Transverse colon (tissue), 4 donors: ENCODE results near the gene ABTB1. TPM values are rescaled to one million over a fixed set of nuclear protein-coding genes. Genes with fewer than 3 reads are reported as not detected.

Experiments
- DNase-seq: peaks from one replicate; pipeline ENCODE4 v3.0.0-alpha.2; 2019
- H3K27ac ChIP-seq, 4 donors: fragments of 200-600 bp; sonication (generic); 2 replicates each; pipeline ENCODE4 v1.5.1; 2016 to 2018; ENCODE audit warnings: inconsistent platforms in 4 of 4
- H3K27me3 ChIP-seq: fragments of 200-600 bp; sonication (generic); 2 replicates; pipeline ENCODE4 v1.5.1; 2017; ENCODE audit warnings: inconsistent platforms
- H3K36me3 ChIP-seq, 4 donors: fragments of 200-600 bp; sonication (generic); 2 replicates each; pipeline ENCODE4 v1.5.1; 2017 to 2019; ENCODE audit warnings: inconsistent platforms in 4 of 4
- H3K4me1 ChIP-seq, 4 donors: fragments of 200-600 bp; sonication (generic); 2 replicates each; pipeline ENCODE4 v1.5.1; 2017 to 2020; ENCODE audit warnings: inconsistent platforms in 4 of 4
- H3K4me3 ChIP-seq, 4 donors: fragments of 200-600 bp; sonication (generic); 1 replicate in 1 of 4; 2 replicates in 3 of 4; pipeline versions ENCODE4 v1.5.1 to v1.6.1; 2017 to 2019; ENCODE audit warnings: inconsistent platforms in 4 of 4
- H3K9me3 ChIP-seq, 2 donors: fragments of 200-600 bp; sonication (generic); 2 replicates each; pipeline ENCODE4 v1.5.1; 2017 to 2019; ENCODE audit warnings: inconsistent platforms in 2 of 2
- EP300 ChIP-seq: sonication (generic); formaldehyde crosslinking; IDR thresholded peaks from one replicate; pipeline ENCODE4 v1.6.1; 2017; ENCODE audit warnings: antibody characterized with exemption, low read depth
- POLR2A ChIP-seq: fragments of 450-650 bp; IDR thresholded peaks from one replicate; pipeline ENCODE4 v1.6.1; 2016; ENCODE audit warnings: antibody characterized with exemption, mild to moderate bottlenecking, moderate library complexity
- POLR2AphosphoS5 ChIP-seq, 3 donors: sonication (generic); formaldehyde crosslinking; IDR thresholded peaks; one replicate each; pipeline ENCODE4 v1.6.1; 2016; ENCODE audit warnings: antibody characterized with exemption in 3 of 3
- WGBS, 2 donors: methylation state at CpG; one replicate each; pipeline ENCODE4 v1.1.5; 2018; ENCODE audit warnings: low coverage in 1 of 2; 5-methylcytosine and 5-hydroxymethylcytosine counted together
- in situ Hi-C, 4 donors: fragments of 200-750 bp; cut with MboI; loops; one replicate each; pipeline versions ENCODE4 v1.15.0 to v1.15.1; 2017; ENCODE audit warnings: low sequenced_read_pairs in 3 of 4, low pct_ligation_motif_present in 1 of 4, low pct_unique_long_range_greater_than_20kb in 1 of 4
- intact Hi-C: fragments of 100-400 bp; cut with DNase I; formaldehyde crosslinking; loops from one replicate; pipeline ENCODE4 v1.15.1; 2023; ENCODE audit warnings: low total_unique reads
- total RNA-seq, 4 donors: library from RNA; depleted of rRNA; stranded (reverse); fragments of >200 nt; gene quantifications; one replicate each; pipeline ENCODE4 v1.1.0, GENCODE V29; 2016
- TF ChIP-seq, protein P1 (sequence below), 5 experiments: fragments of 200-600 bp in 3 of 5; fragments of 450-650 bp in 2 of 5; sonication (generic) in 3 of 5; IDR thresholded peaks; 1 replicate in 2 of 5; 2 replicates in 3 of 5; pipeline ENCODE4 v1.5.1; 2016 to 2017; ENCODE audit warnings: antibody characterized with exemption in 5 of 5, inconsistent platforms in 3 of 5, mild to moderate bottlenecking in 2 of 5, moderate library complexity in 1 of 5

The ABTB1 gene
- total RNA-seq: 10 to 100 TPM; 29.6 to 80.4 (median 45.8) TPM

DNA sequence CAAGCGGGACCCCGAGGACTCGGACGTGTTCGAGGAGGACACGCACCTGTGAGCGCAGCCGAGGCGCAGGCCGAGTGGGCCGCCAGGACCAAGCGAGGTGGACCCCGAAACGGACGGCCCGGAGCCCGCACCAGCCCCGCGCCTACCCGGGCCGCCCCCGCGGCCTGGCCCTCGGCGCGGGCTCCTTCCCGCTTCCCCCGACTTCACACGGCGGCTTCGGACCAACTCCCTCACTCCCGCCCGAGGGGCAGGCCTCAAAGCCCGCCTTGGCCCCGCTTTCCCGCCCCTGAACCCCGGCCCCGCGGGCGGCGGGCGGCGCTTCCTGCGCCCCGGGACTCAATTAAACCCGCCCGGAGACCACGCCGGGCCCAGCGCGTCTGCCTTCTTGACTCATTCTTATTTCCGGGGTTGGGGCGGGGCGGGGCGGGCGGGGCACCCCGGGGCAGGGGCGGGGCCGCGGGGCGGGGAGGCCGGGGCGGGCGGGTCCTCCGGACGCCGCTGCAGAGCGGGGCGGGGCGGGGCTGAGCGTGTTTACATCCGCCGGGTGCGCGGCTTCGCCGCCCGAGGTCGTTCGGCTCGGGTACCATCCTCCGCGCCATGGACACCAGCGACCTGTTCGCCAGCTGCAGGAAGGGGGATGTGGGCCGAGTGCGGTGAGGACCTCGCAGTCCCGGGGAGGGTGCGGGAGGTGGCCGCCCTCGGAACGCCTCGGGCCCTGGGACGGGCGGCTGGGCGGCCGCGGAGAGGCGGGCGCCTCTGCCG, at the start of gene ABTB1:
Gene ABTB1 (plus strand): TSS at position 524 of the 762 bp plus-strand sequence. CDS start 74 bp downstream, at position 598.
- Histone ChIP-seq H3K36me3 (no peaks in the 10 kb centered on the region), H3K27me3 (no peaks in the 10 kb centered on the region), H3K4me3 (peak within 1 kb of the TSS; percentile 83 to 98 (median 97)), H3K27ac (peak within 1 kb of the TSS; percentile 90 to 98 (median 92)), H3K4me1 (peaks cover 8 to 29% (median 23%) of the 10 kb centered on the region in 4 donors), H3K9me3 (no peaks in the 10 kb centered on the region)
- 1% methylated on average over 71 of the region's 102 CpGs; no CpG with 5 or more reads in 1 of the 2 donors for WGBS, 2 donors
- in situ Hi-C loops: loop anchor here in 2 of 4 donors (25.0 kb wide), 2 partner anchors 165 to 290 kb away; no protein-coding TSS in a partner anchor
- peak; percentile 90 for DNase-seq
- TF ChIP-seq POLR2A: peak; percentile 90
- TF ChIP-seq EP300: no peak
- TF ChIP-seq, protein P1, sequence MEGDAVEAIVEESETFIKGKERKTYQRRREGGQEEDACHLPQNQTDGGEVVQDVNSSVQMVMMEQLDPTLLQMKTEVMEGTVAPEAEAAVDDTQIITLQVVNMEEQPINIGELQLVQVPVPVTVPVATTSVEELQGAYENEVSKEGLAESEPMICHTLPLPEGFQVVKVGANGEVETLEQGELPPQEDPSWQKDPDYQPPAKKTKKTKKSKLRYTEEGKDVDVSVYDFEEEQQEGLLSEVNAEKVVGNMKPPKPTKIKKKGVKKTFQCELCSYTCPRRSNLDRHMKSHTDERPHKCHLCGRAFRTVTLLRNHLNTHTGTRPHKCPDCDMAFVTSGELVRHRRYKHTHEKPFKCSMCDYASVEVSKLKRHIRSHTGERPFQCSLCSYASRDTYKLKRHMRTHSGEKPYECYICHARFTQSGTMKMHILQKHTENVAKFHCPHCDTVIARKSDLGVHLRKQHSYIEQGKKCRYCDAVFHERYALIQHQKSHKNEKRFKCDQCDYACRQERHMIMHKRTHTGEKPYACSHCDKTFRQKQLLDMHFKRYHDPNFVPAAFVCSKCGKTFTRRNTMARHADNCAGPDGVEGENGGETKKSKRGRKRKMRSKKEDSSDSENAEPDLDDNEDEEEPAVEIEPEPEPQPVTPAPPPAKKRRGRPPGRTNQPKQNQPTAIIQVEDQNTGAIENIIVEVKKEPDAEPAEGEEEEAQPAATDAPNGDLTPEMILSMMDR (IDR thresholded peaks at IDR 0.05): no peak
- peak; percentile 69 to 89 (median 82) for TF ChIP-seq POLR2AphosphoS5 (IDR thresholded peaks at IDR 0.05)
- intact Hi-C loops: no loop called here

DNA sequence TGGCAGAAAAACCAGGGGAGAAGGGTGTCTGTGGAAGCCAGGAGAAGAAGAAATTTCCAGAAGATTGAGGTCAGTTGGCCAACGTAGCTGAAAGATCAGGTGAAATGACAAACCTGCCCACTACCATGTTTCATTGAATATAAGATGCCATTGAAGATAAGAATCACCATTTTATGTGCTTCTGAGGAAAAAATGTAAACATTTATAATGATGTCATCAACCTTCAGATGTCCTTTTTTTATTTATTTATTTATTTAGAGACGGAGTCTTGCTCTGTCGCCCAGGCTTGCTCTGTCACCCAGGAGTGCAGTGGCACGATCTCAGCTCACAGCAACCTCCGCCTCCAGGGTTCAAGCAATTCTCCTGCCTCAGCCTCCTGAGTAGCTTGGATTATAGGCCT, 48.7 kb upstream of the ABTB1 start:
- DNase-seq: no peak
- Histone ChIP-seq H3K36me3 (peaks cover 0 to 4% (median 0%) of the 10 kb centered on the region in 4 donors), H3K9me3 (no peaks in the 10 kb centered on the region), H3K4me1 (peaks cover 0 to 3% (median 0%) of the 10 kb centered on the region in 4 donors), H3K4me3 (no peak overlapping the region), H3K27ac (no peak overlapping the region), H3K27me3 (peaks cover 10% of the 10 kb centered on the region)
- 74 to 87% methylated on average over 5 of the region's 5 CpGs for WGBS, 2 donors
- TF ChIP-seq EP300 (no peak), POLR2AphosphoS5 (IDR thresholded peaks at IDR 0.05) (no peak), POLR2A (no peak)
- TF ChIP-seq, protein P1 (IDR thresholded peaks at IDR 0.05): no peak
- intact Hi-C loops (no loop called here), in situ Hi-C loops (no loop called here)

DNA sequence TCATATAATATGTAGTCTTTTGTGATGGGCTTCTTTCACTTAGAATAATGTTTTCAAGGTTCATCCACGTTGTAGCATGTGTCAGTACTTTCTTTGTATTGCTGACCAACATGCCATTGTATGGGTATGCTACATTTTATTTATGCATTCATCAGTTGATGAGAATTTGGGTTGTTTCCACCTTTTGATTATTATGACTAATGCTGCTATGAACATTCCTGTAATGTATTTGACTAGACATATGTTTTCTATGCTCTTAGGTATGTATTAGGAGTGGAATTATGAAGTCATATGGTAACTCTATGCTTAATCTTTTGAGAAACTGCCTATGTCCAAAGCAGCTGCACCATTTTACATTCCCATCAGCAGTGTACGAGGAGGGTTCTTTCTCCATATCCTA, 46.9 kb upstream of the ABTB1 start:
- WGBS, 2 donors: 40 to 63% methylated on average over 2 of the region's 2 CpGs
- intact Hi-C loops: no loop called here
- no peaks in the 10 kb centered on the region for H3K9me3 ChIP-seq
- H3K4me3 ChIP-seq: no peak overlapping the region
- peaks cover 10% of the 10 kb centered on the region for H3K27me3 ChIP-seq
- peaks cover 0 to 4% (median 0%) of the 10 kb centered on the region in 4 donors for H3K36me3 ChIP-seq
- in situ Hi-C loops: no loop called here
- DNase-seq: no peak
- no peak overlapping the region for H3K27ac ChIP-seq
- peaks cover 11 to 13% (median 12%) of the 10 kb centered on the region in 4 donors for H3K4me1 ChIP-seq
- TF ChIP-seq, protein P1 (IDR thresholded peaks at IDR 0.05): no peak
- TF ChIP-seq POLR2A (no peak), POLR2AphosphoS5 (IDR thresholded peaks at IDR 0.05) (no peak), EP300 (no peak)

DNA sequence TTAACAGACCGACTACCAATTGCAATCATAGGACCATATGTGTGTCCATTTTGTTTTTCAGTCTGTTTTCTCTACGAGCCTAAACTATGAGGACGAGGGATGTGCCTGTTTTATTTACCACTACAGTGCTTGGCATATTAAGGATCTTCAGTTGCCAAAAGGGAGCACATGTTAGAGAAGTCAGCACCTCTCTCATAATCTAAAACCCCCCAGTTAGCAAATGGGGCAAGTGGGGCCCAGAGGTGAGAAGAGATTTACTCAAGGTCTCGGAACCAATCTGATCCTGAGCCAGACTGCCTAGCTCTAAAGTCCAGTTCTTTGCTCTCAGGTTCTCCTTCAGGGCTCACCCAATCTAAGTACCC, 44.3 kb upstream of the ABTB1 start:
- intact Hi-C loops: no loop called here
- no peak overlapping the region for H3K4me3 ChIP-seq
- no peaks in the 10 kb centered on the region for H3K36me3 ChIP-seq
- TF ChIP-seq POLR2A: no peak
- no peak for TF ChIP-seq EP300
- TF ChIP-seq, protein P1 (IDR thresholded peaks at IDR 0.05): no peak
- TF ChIP-seq POLR2AphosphoS5 (IDR thresholded peaks at IDR 0.05): no peak
- in situ Hi-C loops: no loop called here
- H3K9me3 ChIP-seq: no peaks in the 10 kb centered on the region
- no peak for DNase-seq
- peaks cover 10% of the 10 kb centered on the region for H3K27me3 ChIP-seq
- 60 to 69% methylated on average over 2 to 4 of the region's 4 CpGs for WGBS, 2 donors
- H3K27ac ChIP-seq: no peak overlapping the region
- H3K4me1 ChIP-seq: peaks cover 11 to 13% (median 12%) of the 10 kb centered on the region in 4 donors
